GM23338 (cell line): Measurements from ENCODE around the gene SLC25A34. TPM values are rescaled to one million over a fixed set of nuclear protein-coding genes. Genes with fewer than 3 reads are reported as not detected.
A peak's percentile ranks its signal among the peaks of the same experiment; 100 is the strongest.

Source experiments
- ATAC-seq: fragments of 200-7000 bp; cut with Tn5 transposase; 3 replicates; pipeline ENCODE4 v1.9.1; 2020
- DNase-seq: peaks from one replicate; pipeline ENCODE4 v3.0.0-alpha.2; 2015; ENCODE audit warnings: low spot score
- H2AFZ ChIP-seq: fragments of 200-600 bp; sonication (generic); 2 replicates; pipeline ENCODE4 v1.8.0; 2016; ENCODE audit warnings: antibody characterized with exemption, mild to moderate bottlenecking, moderate library complexity
- H3F3A ChIP-seq: fragments of 200-600 bp; sonication (generic); replicated peaks from 2 replicates; pipeline ENCODE4 v1.8.0; 2017; ENCODE audit warnings: antibody characterized with exemption, mixed run types, low read depth
- H3K27ac ChIP-seq: fragments of 200-600 bp; sonication (generic); 2 replicates; pipeline ENCODE4 v1.6.1; 2016; ENCODE audit warnings: low read depth
- H3K27me3 ChIP-seq: fragments of 200-600 bp; sonication (generic); 2 replicates; pipeline ENCODE4 v1.8.0; 2016; ENCODE audit warnings: mild to moderate bottlenecking, mixed run types, moderate library complexity; ENCODE audit not compliant: insufficient read depth
- H3K36me3 ChIP-seq: fragments of 200-600 bp; sonication (generic); 2 replicates; pipeline ENCODE4 v1.8.0; 2016; ENCODE audit warnings: mild to moderate bottlenecking; ENCODE audit not compliant: insufficient read depth
- H3K4me1 ChIP-seq: fragments of 200-600 bp; sonication (generic); 2 replicates; pipeline ENCODE4 v1.8.0; 2016; ENCODE audit warnings: mild to moderate bottlenecking, moderate library complexity; ENCODE audit not compliant: insufficient read depth
- H3K4me2 ChIP-seq: fragments of 200-600 bp; sonication (generic); 2 replicates; pipeline ENCODE4 v1.7.1; 2017; ENCODE audit warnings: mixed run types
- H3K4me3 ChIP-seq: fragments of 200-600 bp; sonication (generic); 2 replicates; pipeline ENCODE4 v1.6.1; 2016; ENCODE audit warnings: mixed run types
- H3K79me2 ChIP-seq: fragments of 200-600 bp; sonication (generic); replicated peaks from 2 replicates; pipeline ENCODE4 v1.8.0; 2017; ENCODE audit warnings: mild to moderate bottlenecking; ENCODE audit not compliant: insufficient read depth
- H3K9me2 ChIP-seq: fragments of 200-600 bp; sonication (generic); 2 replicates; pipeline ENCODE4 v1.8.0; 2017; ENCODE audit not compliant: insufficient read depth
- H4K20me1 ChIP-seq: fragments of 200-600 bp; sonication (generic); replicated peaks from 2 replicates; pipeline ENCODE4 v1.8.0; 2017; ENCODE audit warnings: mild to moderate bottlenecking; ENCODE audit not compliant: insufficient read depth
- H3K27ac Mint-ChIP-seq: 2 replicates; pipeline ENCODE4 v1.8.0; 2020; ENCODE audit warnings: inconsistent platforms, mild to moderate bottlenecking, moderate library complexity, mixed read lengths
- H3K27me3 Mint-ChIP-seq: 3 replicates; pipeline ENCODE4 v1.8.0; 2022; ENCODE audit warnings: low read depth, mild to moderate bottlenecking, moderate library complexity, mixed read lengths, inconsistent platforms; ENCODE audit not compliant: insufficient read depth, poor library complexity
- H3K36me3 Mint-ChIP-seq: 3 replicates; pipeline ENCODE4 v1.8.0; 2021; ENCODE audit warnings: low read depth, mild to moderate bottlenecking, inconsistent platforms, moderate library complexity, mixed read lengths
- H3K4me1 Mint-ChIP-seq: 3 replicates; pipeline ENCODE4 v1.8.0; 2020; ENCODE audit warnings: mild to moderate bottlenecking, inconsistent platforms, mixed read lengths
- H3K4me3 Mint-ChIP-seq: 3 replicates; pipeline ENCODE4 v1.8.0; 2021; ENCODE audit warnings: moderate library complexity, mild to moderate bottlenecking, inconsistent platforms, mixed read lengths
- H3K9me3 Mint-ChIP-seq: 3 replicates; pipeline ENCODE4 v1.8.0; 2020; ENCODE audit warnings: moderate library complexity, mild to moderate bottlenecking, inconsistent platforms, mixed read lengths
- EZH2 ChIP-seq: fragments of 200-600 bp; sonication (generic); IDR thresholded peaks from one replicate; pipeline ENCODE4 v1.8.0; 2017; ENCODE audit warnings: antibody characterized with exemption, mild to moderate bottlenecking, low read depth; ENCODE audit not compliant: unreplicated experiment
- NANOG ChIP-seq: IDR thresholded peaks from 2 replicates; pipeline ENCODE4 v1.6.1; 2016; ENCODE audit warnings: antibody characterized with exemption, borderline replicate concordance
- POLR2AphosphoS5 ChIP-seq: IDR thresholded peaks from 2 replicates; pipeline ENCODE4 v1.6.1; 2016; ENCODE audit warnings: antibody characterized with exemption, low read depth
- STAT1 ChIP-seq: IDR thresholded peaks from one replicate; pipeline ENCODE4 v1.6.1; 2016; ENCODE audit warnings: antibody characterized with exemption; ENCODE audit not compliant: unreplicated experiment
- ZNF331 ChIP-seq: fragments of 250-450 bp; sonication (Bioruptor Pico); IDR thresholded peaks from 2 replicates; pipeline ENCODE4 v1.5.0; 2020; ENCODE audit warnings: low read depth, mild to moderate bottlenecking, moderate library complexity
- polyA plus RNA-seq: library from polyadenylated mRNA; unstranded; fragments of >200 nt; fragmentation: Nextera tagmentation; extraction: Ambion mirVana; gene quantifications from 2 replicates; pipeline ENCODE4 v1.2.1, GENCODE V29; 2016
- total RNA-seq: library from RNA; depleted of rRNA; stranded (reverse); fragments of >200 nt; shearing (Covaris generic); gene quantifications from 2 replicates; pipeline ENCODE4 v1.2.3, GENCODE V29; 2014
- TF ChIP-seq, protein P1 (sequence below): IDR thresholded peaks from one replicate; pipeline ENCODE4 v1.6.1; 2018; ENCODE audit warnings: antibody characterized with exemption; ENCODE audit not compliant: unreplicated experiment
- TF ChIP-seq, protein P2 (sequence below): fragments of 250-450 bp; sonication (Bioruptor Pico); IDR thresholded peaks from 2 replicates; pipeline ENCODE4 v1.5.0; 2020; ENCODE audit warnings: mild to moderate bottlenecking, moderate library complexity
- TF ChIP-seq, protein P3 (sequence below): IDR thresholded peaks from 2 replicates; pipeline ENCODE4 v1.6.1; 2016; ENCODE audit warnings: antibody characterized with exemption

SLC25A34 gene
- total and polyA plus RNA-seq, 2 experiments from 2014 or later: 0.11 to 3.5 TPM

DNA sequence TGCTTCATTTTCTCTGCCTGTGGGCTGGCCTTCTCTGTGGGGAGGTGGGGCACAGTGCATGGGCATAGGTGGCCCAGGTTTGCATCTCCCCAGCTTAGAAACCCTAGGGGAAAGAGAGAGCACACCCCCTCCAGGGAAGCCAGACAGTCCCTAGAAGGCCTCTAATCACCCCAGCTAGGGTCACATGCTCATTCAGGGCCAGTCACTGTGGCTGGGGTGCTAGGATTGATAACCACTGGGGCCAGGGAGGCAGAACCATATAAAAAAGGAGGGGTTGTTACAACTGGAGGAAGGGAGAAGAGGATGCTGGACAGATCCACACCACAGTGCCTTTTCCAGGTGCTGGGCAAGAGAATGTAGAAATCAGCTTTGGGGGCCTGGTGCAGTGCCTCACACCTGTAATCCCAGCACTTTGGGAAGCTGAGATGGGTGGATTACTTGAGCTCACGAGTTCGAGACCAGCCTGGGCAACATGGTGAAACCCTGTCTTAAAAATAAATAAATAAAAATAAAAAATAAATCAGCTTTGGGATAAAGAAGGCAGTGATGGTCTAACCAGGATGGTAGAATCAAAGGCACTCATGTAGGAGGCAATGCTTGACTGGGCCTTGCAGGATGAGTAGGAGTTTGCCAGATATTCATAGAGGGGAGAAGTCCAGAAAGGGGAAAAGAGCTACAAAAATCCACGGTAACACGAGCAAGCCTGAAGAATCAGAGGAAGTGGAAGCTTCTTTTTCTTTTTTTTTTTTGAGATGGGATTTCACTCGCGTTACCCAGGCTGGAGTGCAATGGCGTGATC is 42.0 kb downstream of the SLC25A34 start:
- Histone ChIP-seq H3K4me2 (no peak overlapping the region), H3K4me1 (no peaks in the 10 kb centered on the region), H3F3A (0 out of 2 replicates have a peak, but pooled peaks cover 3% of the 10 kb centered on the region), H3K79me2 (no peaks in the 10 kb centered on the region), H3K27me3 (no peaks in the 10 kb centered on the region), H3K9me2 (no peaks in the 10 kb centered on the region), H4K20me1 (no peaks in the 10 kb centered on the region; the same call in 1 of the 2 replicates), H2AFZ (no peak overlapping the region), H3K4me3 (no peak overlapping the region), H3K27ac (no peak overlapping the region), H3K36me3 (peaks cover 53% of the 10 kb centered on the region)
- DNase-seq (no peak), ATAC-seq (no peak)
- H3K4me1 Mint-ChIP-seq: no peaks in the 10 kb centered on the region
- peaks cover 2% of the 10 kb centered on the region for H3K27me3 Mint-ChIP-seq
- H3K9me3 Mint-ChIP-seq: no peaks in the 10 kb centered on the region
- peaks cover 94% of the 10 kb centered on the region for H3K36me3 Mint-ChIP-seq
- H3K27ac Mint-ChIP-seq: no peak overlapping the region; the same call in 1 of the 2 replicates
- TF ChIP-seq NANOG: no peak
- no peak overlapping the region for H3K4me3 Mint-ChIP-seq

DNA sequence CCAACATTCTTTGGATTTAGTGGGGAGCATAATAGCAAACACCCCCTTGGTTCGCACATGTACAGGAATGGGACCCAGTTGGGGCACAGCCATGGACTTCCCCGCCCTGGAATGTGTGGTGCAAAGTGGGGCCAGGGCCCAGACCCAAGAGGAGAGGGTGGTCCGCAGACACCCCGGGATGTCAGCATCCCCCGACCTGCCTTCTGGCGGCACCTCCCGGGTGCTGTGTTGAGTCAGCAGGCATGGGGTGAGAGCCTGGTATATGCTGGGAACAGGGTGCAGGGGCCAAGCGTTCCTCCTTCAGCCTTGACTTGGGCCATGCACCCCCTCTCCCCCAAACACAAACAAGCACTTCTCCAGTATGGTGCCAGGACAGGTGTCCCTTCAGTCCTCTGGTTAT is 49.6 kb downstream of the SLC25A34 start:
- no peaks in the 10 kb centered on the region; the same call in 2 of the 3 replicates for H3K4me1 Mint-ChIP-seq
- H3K36me3 Mint-ChIP-seq: peaks cover 38% of the 10 kb centered on the region
- H4K20me1 ChIP-seq: no peaks in the 10 kb centered on the region; the same call in none of the 2 replicates
- no peak overlapping the region for H3K4me3 ChIP-seq
- ATAC-seq: no peak
- H3K27me3 ChIP-seq: no peaks in the 10 kb centered on the region
- H3K4me3 Mint-ChIP-seq: no peak overlapping the region
- H3K27ac Mint-ChIP-seq: no peak overlapping the region; the same call in 1 of the 2 replicates
- no peaks in the 10 kb centered on the region for H3K9me3 Mint-ChIP-seq
- H3K4me1 ChIP-seq: no peaks in the 10 kb centered on the region
- H3K27me3 Mint-ChIP-seq: peaks cover 13% of the 10 kb centered on the region
- no peak for DNase-seq
- H3K4me2 ChIP-seq: no peak overlapping the region
- H3K27ac ChIP-seq: peak overlapping the region; percentile 74; the same call in 1 of the 2 replicates
- 0 out of 2 replicates have a peak, but pooled peaks cover 10% of the 10 kb centered on the region for H3F3A ChIP-seq
- no peaks in the 10 kb centered on the region for H3K9me2 ChIP-seq
- H2AFZ ChIP-seq: no peak overlapping the region
- no peaks in the 10 kb centered on the region for H3K79me2 ChIP-seq
- H3K36me3 ChIP-seq: peaks cover 11% of the 10 kb centered on the region
- TF ChIP-seq ZNF331 (CRISPR knock-in tag) (no peak), POLR2AphosphoS5 (no peak), EZH2 (no peak), STAT1 (no peak)
- TF ChIP-seq, protein P1, sequence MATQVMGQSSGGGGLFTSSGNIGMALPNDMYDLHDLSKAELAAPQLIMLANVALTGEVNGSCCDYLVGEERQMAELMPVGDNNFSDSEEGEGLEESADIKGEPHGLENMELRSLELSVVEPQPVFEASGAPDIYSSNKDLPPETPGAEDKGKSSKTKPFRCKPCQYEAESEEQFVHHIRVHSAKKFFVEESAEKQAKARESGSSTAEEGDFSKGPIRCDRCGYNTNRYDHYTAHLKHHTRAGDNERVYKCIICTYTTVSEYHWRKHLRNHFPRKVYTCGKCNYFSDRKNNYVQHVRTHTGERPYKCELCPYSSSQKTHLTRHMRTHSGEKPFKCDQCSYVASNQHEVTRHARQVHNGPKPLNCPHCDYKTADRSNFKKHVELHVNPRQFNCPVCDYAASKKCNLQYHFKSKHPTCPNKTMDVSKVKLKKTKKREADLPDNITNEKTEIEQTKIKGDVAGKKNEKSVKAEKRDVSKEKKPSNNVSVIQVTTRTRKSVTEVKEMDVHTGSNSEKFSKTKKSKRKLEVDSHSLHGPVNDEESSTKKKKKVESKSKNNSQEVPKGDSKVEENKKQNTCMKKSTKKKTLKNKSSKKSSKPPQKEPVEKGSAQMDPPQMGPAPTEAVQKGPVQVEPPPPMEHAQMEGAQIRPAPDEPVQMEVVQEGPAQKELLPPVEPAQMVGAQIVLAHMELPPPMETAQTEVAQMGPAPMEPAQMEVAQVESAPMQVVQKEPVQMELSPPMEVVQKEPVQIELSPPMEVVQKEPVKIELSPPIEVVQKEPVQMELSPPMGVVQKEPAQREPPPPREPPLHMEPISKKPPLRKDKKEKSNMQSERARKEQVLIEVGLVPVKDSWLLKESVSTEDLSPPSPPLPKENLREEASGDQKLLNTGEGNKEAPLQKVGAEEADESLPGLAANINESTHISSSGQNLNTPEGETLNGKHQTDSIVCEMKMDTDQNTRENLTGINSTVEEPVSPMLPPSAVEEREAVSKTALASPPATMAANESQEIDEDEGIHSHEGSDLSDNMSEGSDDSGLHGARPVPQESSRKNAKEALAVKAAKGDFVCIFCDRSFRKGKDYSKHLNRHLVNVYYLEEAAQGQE: no peak
- TF ChIP-seq, protein P2, sequence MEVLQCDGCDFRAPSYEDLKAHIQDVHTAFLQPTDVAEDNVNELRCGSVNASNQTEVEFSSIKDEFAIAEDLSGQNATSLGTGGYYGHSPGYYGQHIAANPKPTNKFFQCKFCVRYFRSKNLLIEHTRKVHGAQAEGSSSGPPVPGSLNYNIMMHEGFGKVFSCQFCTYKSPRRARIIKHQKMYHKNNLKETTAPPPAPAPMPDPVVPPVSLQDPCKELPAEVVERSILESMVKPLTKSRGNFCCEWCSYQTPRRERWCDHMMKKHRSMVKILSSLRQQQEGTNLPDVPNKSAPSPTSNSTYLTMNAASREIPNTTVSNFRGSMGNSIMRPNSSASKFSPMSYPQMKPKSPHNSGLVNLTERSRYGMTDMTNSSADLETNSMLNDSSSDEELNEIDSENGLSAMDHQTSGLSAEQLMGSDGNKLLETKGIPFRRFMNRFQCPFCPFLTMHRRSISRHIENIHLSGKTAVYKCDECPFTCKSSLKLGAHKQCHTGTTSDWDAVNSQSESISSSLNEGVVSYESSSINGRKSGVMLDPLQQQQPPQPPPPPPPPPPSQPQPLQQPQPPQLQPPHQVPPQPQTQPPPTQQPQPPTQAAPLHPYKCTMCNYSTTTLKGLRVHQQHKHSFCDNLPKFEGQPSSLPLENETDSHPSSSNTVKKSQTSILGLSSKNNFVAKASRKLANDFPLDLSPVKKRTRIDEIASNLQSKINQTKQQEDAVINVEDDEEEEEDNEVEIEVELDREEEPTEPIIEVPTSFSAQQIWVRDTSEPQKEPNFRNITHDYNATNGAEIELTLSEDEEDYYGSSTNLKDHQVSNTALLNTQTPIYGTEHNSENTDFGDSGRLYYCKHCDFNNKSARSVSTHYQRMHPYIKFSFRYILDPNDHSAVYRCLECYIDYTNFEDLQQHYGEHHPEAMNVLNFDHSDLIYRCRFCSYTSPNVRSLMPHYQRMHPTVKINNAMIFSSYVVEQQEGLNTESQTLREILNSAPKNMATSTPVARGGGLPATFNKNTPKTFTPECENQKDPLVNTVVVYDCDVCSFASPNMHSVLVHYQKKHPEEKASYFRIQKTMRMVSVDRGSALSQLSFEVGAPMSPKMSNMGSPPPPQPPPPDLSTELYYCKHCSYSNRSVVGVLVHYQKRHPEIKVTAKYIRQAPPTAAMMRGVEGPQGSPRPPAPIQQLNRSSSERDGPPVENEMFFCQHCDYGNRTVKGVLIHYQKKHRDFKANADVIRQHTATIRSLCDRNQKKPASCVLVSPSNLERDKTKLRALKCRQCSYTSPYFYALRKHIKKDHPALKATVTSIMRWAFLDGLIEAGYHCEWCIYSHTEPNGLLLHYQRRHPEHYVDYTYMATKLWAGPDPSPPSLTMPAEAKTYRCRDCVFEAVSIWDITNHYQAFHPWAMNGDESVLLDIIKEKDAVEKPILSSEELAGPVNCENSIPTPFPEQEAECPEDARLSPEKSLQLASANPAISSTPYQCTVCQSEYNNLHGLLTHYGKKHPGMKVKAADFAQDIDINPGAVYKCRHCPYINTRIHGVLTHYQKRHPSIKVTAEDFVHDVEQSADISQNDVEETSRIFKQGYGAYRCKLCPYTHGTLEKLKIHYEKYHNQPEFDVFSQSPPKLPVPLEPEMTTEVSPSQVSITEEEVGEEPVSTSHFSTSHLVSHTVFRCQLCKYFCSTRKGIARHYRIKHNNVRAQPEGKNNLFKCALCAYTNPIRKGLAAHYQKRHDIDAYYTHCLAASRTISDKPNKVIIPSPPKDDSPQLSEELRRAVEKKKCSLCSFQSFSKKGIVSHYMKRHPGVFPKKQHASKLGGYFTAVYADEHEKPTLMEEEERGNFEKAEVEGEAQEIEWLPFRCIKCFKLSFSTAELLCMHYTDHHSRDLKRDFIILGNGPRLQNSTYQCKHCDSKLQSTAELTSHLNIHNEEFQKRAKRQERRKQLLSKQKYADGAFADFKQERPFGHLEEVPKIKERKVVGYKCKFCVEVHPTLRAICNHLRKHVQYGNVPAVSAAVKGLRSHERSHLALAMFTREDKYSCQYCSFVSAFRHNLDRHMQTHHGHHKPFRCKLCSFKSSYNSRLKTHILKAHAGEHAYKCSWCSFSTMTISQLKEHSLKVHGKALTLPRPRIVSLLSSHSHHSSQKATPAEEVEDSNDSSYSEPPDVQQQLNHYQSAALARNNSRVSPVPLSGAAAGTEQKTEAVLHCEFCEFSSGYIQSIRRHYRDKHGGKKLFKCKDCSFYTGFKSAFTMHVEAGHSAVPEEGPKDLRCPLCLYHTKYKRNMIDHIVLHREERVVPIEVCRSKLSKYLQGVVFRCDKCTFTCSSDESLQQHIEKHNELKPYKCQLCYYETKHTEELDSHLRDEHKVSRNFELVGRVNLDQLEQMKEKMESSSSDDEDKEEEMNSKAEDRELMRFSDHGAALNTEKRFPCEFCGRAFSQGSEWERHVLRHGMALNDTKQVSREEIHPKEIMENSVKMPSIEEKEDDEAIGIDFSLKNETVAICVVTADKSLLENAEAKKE (CRISPR knock-in tag): no peak
- TF ChIP-seq, protein P3, sequence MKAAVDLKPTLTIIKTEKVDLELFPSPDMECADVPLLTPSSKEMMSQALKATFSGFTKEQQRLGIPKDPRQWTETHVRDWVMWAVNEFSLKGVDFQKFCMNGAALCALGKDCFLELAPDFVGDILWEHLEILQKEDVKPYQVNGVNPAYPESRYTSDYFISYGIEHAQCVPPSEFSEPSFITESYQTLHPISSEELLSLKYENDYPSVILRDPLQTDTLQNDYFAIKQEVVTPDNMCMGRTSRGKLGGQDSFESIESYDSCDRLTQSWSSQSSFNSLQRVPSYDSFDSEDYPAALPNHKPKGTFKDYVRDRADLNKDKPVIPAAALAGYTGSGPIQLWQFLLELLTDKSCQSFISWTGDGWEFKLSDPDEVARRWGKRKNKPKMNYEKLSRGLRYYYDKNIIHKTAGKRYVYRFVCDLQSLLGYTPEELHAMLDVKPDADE: no peak
